ENCODE results near the gene SURF2. TPM values are rescaled to one million over a fixed set of nuclear protein-coding genes. Genes with fewer than 3 reads are reported as not detected.

Gene SURF2
- total and polyA plus RNA-seq, 2 donors (not counting 3 experiments of a cell fraction or from before 2014, with no cell fraction given), result 10.6 to 14.2 TPM

GRCh38 chr9:133382507-133383141, 26.3 kb downstream of the SURF2 start:
- BruUV-seq (replicated peaks), result no TSS peak
- Histone ChIP-seq H3K9me1 (replicated peaks; ENCODE audit: control insufficient read depth, extremely low read depth, insufficient read depth, low read length) (no peaks in the 10 kb centered on the region), H4K20me1 (replicated peaks; ENCODE audit: control insufficient read depth, extremely low read depth, insufficient read depth, low read length) (no peaks in the 10 kb centered on the region), H3K27ac (ENCODE audit: insufficient read depth, low read depth, low read length) (no peak overlapping the region), H2AFZ (ENCODE audit: low read depth, low read length) (no peak overlapping the region), H3K9me3 (replicated peaks; ENCODE audit: control insufficient read depth, insufficient read depth, low read length) (no peaks in the 10 kb centered on the region), H3K4me1 (ENCODE audit: control insufficient read depth, extremely low read depth, insufficient read depth, low read length) (no peaks in the 10 kb centered on the region), H3K4me3 (replicated peaks in 1 of 3; ENCODE audit: insufficient read depth in 1 of 3, low read depth in 1 of 3, low read length in 3 of 3) (no peak overlapping the region), H3K79me2 (ENCODE audit: control insufficient read depth, insufficient read depth, low read length) (no peaks in the 10 kb centered on the region), H3K36me3 (ENCODE audit: control insufficient read depth in 2 of 2, extremely low read depth in 1 of 2, insufficient read depth in 2 of 2, low read length in 2 of 2) (no peaks in the 10 kb centered on the region), H3K4me2 (ENCODE audit: insufficient read depth, low read length) (no peak overlapping the region), H3K9ac (replicated peaks; ENCODE audit: extremely low read depth, insufficient read depth, low read length) (no peak overlapping the region), H3K27me3 (ENCODE audit: control insufficient read depth in 2 of 2, insufficient read depth in 2 of 2, low read length in 2 of 2) (no peaks in the 10 kb centered on the region)
- TF ChIP-seq FOS (IDR thresholded peaks at IDR 0.05; ENCODE audit: borderline replicate concordance, insufficient read depth, low read length) (no peak), CTCF (IDR thresholded peaks at IDR 0.05; ENCODE audit: extremely low read depth in 1 of 2, insufficient read depth in 1 of 2, low read depth in 1 of 2, low read length in 2 of 2) (no peak)
- ChIA-PET POLR2A (no interaction called here), CTCF (no interaction called here)
- no peak for DNase-seq (ENCODE audit: low read depth, low spot score)
- dilution Hi-C loops (cut with MboI; ENCODE audit: extremely low pct_ligation_motif_present, low sequenced_read_pairs) (no loop called here), intact Hi-C loops (cut with micrococcal nuclease) (no loop called here)
- no peak for FAIRE-seq

GRCh38 chr9:133383438-133383837, 27.1 kb downstream of the SURF2 start:
- POLR2A ChIA-PET, result no interaction called here
- no peaks in the 10 kb centered on the region for H3K27me3 ChIP-seq (ENCODE audit: control insufficient read depth in 2 of 2, insufficient read depth in 2 of 2, low read length in 2 of 2)
- no peak overlapping the region for H3K4me2 ChIP-seq (ENCODE audit: insufficient read depth, low read length)
- TF ChIP-seq FOS (IDR thresholded peaks at IDR 0.05; ENCODE audit: borderline replicate concordance, insufficient read depth, low read length) (no peak), POLR2AphosphoS5 (IDR thresholded peaks at IDR 0.05; ENCODE audit: insufficient read depth, low read depth, low read length) (no peak), JUN (IDR thresholded peaks at IDR 0.05; ENCODE audit: borderline replicate concordance, insufficient read depth, insufficient read length, low read depth) (no peak), GATA2 (IDR thresholded peaks at IDR 0.05; ENCODE audit: insufficient read depth, insufficient read length, low read depth, low read length) (no peak), POLR2A (IDR thresholded peaks at IDR 0.05; ENCODE audit: low read depth, low read length) (no peak), MYC (IDR thresholded peaks at IDR 0.05; ENCODE audit: low read depth, low read length) (no peak), EZH2 (IDR thresholded peaks at IDR 0.05; ENCODE audit: borderline replicate concordance, low read depth, low read length, severe bottlenecking) (no peak), MAX (IDR thresholded peaks at IDR 0.05; ENCODE audit: insufficient read depth, insufficient read length) (no peak), CTCF (IDR thresholded peaks at IDR 0.05; ENCODE audit: extremely low read depth in 1 of 2, insufficient read depth in 1 of 2, low read depth in 1 of 2, low read length in 2 of 2) (no peak)
- no peaks in the 10 kb centered on the region for H4K20me1 ChIP-seq (replicated peaks; ENCODE audit: control insufficient read depth, extremely low read depth, insufficient read depth, low read length)
- no peak for FAIRE-seq
- H3K9me1 ChIP-seq (replicated peaks; ENCODE audit: control insufficient read depth, extremely low read depth, insufficient read depth, low read length), result no peaks in the 10 kb centered on the region
- BruUV-seq (replicated peaks), result no TSS peak
- no peaks in the 10 kb centered on the region for H3K36me3 ChIP-seq (ENCODE audit: control insufficient read depth in 2 of 2, extremely low read depth in 1 of 2, insufficient read depth in 2 of 2, low read length in 2 of 2)
- no peaks in the 10 kb centered on the region for H3K79me2 ChIP-seq (ENCODE audit: control insufficient read depth, insufficient read depth, low read length)
- no peak overlapping the region for H2AFZ ChIP-seq (ENCODE audit: low read depth, low read length)
- no peak overlapping the region for H3K27ac ChIP-seq (ENCODE audit: insufficient read depth, low read depth, low read length)
- dilution Hi-C loops (cut with MboI; ENCODE audit: extremely low pct_ligation_motif_present, low sequenced_read_pairs) (no loop called here), intact Hi-C loops (cut with micrococcal nuclease) (no loop called here)
- CTCF ChIA-PET, result no interaction called here
- no peak overlapping the region for H3K9ac ChIP-seq (replicated peaks; ENCODE audit: extremely low read depth, insufficient read depth, low read length)
- no peak overlapping the region for H3K4me3 ChIP-seq (replicated peaks in 1 of 3; ENCODE audit: insufficient read depth in 1 of 3, low read depth in 1 of 3, low read length in 3 of 3)
- no peaks in the 10 kb centered on the region for H3K9me3 ChIP-seq (replicated peaks; ENCODE audit: control insufficient read depth, insufficient read depth, low read length)
- DNase-seq (ENCODE audit: low read depth, low spot score), result no peak
- H3K4me1 ChIP-seq (ENCODE audit: control insufficient read depth, extremely low read depth, insufficient read depth, low read length), result no peaks in the 10 kb centered on the region
